DMS 273 (cell line): ENCODE data around the gene WNT3A.

Source experiments
- DNase-seq: peaks from one replicate; lab custom pipeline; 2025; ENCODE audit not compliant: unreplicated experiment; lab: John Stamatoyannopoulos, UW

WNT3A gene

DNA sequence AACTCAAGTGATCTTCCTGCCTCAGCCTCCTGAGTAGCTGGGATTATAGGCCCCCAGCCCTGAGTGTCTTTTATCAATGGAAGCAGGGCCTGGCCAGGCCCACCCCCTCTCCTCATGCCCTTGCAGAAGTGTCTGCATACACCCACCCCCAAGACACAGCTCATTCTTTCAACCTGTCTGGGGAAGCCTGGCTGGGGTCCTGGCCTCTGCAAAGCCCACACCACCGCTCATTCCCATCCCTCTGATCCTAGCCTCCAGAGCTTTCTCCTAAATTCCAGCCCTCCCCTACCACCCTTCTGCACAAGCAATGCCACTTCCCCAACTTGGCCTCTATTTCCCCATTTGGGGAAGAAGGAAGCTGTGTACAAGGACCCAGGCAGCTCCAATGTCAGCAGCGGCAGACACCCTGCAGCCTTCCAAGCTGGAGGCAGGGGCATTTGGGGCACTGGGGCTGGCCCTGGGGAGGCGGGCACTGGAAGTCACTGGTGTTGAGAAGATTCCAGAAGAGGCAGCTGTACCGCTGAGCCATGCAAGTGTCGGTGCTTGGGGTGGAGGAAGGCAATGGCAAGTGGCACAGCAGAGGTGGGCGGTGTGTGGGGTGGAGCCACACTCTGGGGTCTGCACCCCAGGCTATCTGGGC is 42.0 kb downstream of the WNT3A start:
- DNase-seq = no peak

DNA sequence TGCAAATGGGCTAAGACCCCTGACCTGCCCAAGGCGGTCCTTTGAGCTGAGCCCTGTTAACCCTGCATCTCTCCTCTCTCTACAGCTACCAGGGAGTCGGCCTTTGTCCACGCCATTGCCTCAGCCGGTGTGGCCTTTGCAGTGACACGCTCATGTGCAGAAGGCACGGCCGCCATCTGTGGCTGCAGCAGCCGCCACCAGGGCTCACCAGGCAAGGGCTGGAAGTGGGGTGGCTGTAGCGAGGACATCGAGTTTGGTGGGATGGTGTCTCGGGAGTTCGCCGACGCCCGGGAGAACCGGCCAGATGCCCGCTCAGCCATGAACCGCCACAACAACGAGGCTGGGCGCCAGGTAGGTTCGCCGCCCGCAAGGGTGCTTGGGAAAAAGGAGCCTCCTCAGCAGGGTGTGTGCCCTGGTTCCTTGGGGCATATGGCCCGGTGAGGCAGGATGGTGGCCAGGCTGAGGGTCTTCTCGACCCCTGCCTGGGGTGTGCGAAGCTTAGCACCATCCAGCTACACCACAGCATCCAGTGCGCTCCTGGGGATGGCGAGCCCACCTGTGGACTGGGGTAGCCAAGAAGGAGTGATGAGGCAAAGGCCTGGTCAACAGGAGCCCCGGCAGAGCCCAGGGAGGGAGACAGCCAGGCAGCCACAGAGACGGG is 43.9 kb downstream of the WNT3A start:
- no peak for DNase-seq

DNA sequence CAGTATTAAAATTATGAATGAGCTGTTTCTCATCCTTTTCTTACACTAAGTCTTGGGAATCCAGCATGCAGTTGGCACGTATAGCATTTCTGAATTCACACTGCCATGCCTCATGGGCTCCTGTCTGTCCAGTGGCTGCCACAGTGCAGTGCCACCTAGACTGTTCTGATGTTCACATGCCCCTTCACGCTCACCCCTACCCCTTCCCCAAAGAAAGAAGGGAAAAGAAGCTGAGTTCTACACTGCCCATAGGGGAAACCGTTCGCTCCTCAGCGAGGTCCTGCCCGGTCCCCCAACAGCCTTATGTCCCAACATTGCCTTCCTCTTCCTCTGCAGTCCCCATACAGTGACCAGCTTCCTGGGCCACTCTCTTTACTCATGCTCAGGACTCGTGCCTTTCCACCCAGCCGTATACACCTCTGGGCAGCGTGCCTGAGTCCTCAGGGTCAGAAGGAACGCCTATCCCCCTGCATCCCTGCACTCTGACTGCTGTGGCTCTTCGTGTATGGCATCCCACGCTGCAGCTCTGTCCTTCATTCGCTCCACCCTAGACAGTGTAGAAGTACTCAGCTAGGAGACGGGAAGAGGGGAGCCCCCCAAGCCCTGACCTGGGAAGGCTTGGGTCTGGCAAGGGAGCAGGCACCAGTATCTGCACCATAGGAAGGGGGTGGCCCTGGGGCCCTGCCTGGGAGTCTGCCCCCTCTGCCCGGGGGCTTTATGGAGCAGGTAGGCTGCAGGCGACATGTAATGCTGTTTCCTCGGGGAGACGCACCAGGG is 51.6 kb downstream of the WNT3A start:
- no peak for DNase-seq

DNA sequence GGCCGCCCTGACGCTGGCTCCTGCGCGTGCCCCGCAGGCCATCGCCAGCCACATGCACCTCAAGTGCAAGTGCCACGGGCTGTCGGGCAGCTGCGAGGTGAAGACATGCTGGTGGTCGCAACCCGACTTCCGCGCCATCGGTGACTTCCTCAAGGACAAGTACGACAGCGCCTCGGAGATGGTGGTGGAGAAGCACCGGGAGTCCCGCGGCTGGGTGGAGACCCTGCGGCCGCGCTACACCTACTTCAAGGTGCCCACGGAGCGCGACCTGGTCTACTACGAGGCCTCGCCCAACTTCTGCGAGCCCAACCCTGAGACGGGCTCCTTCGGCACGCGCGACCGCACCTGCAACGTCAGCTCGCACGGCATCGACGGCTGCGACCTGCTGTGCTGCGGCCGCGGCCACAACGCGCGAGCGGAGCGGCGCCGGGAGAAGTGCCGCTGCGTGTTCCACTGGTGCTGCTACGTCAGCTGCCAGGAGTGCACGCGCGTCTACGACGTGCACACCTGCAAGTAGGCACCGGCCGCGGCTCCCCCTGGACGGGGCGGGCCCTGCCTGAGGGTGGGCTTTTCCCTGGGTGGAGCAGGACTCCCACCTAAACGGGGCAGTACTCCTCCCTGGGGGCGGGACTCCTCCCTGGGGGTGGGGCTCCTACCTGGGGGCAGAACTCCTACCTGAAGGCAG is 52.3 kb downstream of the WNT3A start:
- peak; percentile 40 for DNase-seq

DNA sequence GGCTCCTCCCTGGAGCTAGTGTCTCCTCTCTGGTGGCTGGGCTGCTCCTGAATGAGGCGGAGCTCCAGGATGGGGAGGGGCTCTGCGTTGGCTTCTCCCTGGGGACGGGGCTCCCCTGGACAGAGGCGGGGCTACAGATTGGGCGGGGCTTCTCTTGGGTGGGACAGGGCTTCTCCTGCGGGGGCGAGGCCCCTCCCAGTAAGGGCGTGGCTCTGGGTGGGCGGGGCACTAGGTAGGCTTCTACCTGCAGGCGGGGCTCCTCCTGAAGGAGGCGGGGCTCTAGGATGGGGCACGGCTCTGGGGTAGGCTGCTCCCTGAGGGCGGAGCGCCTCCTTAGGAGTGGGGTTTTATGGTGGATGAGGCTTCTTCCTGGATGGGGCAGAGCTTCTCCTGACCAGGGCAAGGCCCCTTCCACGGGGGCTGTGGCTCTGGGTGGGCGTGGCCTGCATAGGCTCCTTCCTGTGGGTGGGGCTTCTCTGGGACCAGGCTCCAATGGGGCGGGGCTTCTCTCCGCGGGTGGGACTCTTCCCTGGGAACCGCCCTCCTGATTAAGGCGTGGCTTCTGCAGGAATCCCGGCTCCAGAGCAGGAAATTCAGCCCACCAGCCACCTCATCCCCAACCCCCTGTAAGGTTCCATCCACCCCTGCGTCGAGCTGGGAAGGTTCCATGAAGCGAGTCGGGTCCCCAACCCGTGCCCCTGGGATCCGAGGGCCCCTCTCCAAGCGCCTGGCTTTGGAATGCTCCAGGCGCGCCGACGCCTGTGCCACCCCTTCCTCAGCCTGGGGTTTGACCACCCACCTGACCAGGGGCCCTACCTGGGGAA is 53.0 kb downstream of the WNT3A start:
- peak; percentile 68 for DNase-seq

DNA sequence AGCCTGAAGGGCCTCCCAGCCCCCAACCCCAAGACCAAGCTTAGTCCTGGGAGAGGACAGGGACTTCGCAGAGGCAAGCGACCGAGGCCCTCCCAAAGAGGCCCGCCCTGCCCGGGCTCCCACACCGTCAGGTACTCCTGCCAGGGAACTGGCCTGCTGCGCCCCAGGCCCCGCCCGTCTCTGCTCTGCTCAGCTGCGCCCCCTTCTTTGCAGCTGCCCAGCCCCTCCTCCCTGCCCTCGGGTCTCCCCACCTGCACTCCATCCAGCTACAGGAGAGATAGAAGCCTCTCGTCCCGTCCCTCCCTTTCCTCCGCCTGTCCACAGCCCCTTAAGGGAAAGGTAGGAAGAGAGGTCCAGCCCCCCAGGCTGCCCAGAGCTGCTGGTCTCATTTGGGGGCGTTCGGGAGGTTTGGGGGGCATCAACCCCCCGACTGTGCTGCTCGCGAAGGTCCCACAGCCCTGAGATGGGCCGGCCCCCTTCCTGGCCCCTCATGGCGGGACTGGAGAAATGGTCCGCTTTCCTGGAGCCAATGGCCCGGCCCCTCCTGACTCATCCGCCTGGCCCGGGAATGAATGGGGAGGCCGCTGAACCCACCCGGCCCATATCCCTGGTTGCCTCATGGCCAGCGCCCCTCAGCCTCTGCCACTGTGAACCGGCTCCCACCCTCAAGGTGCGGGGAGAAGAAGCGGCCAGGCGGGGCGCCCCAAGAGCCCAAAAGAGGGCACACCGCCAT is 53.8 kb downstream of the WNT3A start:
- no peak for DNase-seq

DNA sequence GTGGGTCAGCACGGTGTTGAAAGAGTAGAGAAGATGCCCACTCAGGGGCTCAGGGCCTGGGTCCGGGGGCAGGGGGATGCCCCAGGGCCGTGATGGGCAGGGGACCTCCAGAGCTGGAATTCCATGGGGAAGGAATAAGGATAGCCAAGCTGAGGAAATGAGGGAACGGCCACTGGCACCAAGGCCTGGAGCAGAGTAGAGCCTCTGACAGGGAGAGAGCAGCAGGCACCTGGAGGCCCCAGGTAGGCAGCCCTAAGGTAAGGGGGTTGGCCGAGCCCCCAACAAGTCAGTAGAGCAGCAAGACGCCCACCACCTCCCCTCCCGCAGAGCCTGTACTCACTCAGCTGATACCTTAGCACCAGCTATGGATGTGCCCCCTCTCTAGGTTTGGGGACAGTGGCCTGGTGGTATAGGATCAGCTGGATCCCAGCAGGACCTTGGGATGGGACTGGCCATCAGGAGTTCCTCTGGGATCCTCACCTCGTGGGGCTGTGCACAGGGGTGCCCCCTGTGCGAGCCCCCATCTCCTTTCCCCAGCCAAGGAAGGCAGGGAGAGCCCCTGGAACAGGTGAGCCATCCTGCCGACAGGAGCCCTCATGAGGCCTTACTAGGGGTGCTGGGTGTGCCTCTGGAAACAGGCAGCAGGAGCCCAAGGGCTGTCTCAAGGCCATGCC is 54.8 kb downstream of the WNT3A start:
- DNase-seq = no peak

DNA sequence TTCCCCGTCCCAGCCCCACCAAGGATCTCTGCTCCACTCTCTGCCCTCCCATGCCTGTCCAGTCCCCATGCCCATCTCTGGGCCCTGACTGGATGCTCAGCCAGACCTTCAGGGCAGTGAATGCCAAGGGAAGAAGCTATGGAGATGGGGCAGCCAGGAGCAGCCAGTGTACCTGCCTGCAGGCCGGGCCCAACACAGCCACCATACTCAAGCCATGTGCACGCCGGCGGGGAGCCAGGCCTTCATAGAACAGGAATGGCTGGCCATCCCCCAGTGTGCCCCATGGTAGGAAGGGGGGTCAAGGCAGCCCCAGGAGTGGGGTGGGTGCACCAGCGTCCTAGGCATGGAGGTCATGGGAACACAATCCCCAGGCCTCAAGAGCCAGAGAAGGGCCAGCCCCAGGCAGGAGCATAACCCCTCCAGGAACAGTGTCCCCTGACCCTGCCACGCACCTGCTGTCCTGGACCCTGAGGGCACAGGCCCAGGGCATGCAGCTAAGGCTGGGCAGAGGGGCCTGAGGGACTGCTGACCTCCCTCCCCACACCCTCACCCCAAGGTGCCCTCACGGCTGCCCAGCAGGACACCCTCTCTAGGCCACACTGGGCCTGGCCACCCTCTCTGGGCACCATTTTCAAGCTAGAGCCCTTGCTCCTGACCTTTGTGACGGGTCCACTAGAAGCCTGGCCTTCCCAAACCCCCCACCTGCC is 55.4 kb downstream of the WNT3A start:
- no peak for DNase-seq

DNA sequence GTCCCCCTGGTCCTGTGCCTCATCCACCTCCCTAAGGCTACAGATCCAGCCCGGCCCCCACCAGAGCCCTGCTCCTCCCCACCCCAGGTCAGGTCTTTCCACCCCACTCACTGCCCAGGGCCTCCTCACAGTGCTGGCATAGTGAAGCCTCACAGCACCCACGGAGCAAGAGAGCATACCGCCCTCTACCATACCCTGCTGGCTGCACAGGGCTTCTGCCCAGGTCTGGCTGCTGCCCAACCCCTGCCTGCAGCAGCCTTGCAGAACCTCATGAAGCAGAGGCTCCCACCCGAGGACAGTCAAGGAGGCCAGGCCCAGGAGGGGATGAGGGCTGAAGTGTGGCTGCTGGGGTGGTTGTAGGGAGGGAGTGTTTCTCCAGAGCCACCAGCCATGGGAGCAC is 56.0 kb downstream of the WNT3A start:
- DNase-seq = peak; percentile 28

DNA sequence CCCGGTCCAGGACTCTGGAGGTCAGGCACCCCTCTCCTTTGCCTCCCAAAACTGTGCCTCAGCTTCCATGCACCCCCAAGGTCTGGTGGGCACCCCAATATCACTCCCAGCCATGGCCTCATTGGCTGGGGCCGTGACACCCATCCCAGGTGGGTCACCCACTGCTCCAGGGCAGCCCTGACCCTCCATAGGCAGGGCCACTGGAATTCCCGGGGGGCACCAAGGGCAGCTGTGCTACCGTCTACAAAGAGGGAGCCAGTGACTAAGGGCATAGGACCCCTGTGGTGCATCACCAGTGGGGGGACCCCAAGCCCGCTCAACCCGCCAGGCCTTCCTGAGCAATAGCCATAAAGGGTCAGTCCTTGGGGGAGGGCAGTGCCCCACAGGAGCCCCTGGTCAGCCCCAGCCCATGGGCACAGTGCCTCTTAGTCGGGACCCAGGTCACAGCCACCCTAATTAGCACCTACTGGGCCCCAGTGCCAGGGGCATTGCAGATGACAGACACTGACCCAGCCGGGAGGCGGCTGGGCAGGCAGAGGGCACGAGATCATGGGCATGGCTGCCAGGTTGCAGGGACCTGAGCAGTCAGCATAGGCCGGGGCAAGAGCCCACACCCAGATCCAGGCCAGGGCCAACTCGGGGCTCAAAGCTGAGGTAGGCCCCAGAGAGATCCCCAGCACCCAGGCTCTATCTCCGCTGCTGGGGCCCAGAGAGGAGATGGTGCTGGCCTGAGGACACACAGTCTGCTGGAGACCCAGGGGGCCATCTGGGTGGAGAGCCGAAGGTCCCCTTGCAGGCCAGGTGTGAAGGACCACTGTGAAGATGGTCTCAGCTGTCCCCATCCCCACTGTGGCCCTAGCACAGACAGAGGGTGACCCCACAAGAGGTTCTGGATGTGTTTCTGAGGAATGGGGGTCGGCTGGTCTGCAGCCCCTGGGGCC is 56.7 kb downstream of the WNT3A start:
- no peak for DNase-seq

DNA sequence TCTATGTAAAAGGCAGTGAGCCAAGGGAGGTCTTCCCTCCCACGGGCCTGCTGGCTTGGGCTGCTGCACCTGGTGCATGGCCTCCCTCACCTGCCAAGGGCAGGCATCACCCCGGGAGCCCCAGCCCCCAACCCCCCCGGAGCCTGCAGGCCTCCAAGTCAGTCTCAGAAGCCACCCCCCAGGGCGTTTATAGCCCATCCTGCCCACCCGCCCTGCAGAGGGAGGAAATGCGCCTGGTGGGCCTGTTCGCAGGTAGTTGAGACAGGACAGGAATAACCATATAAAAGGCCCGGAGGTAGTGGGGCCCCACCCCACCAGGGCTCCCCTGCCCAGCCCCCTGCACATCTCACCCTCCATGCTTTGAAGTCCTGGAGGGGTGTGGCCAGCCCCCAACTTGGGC is 57.5 kb downstream of the WNT3A start:
- DNase-seq = no peak

DNA sequence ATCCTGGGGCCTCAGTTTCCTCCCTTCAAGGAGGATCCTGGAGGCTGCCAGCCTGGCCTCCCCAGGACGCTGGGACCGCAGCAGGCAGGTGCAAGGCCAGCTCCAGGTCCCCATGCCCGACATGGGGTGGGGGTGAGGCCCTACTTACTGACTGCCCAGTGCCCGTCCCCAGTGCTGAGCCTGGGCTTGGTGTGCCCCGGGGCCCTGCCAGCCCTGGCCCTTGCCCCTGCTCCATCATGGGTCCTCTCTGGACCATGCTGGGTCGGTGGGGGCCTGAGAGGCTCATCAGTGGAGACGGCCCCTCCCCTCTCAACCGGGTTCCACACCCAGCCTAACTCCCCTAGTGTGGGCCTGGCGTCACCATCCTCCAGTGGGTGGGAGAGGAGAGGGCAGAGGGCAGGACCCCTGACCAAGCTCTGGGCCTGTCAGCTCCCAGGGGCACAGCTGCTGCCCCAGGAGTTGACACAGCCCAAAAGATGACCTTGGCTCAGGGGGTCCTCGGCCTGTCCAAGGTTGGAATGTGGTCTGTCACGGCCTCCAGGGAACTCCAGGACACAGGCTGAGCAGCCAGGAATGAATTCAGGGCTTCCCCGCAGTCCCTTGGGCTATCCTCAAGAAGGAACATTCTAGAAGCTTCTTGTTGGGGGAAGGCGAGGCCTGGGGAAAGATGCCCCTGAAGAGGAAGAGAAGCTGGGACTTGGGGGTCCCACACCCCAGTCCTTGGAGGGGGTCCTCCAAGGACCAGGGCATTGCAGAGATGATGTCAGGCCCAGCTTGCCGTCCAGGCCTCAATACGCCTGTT is 58.1 kb downstream of the WNT3A start:
- DNase-seq = no peak

DNA sequence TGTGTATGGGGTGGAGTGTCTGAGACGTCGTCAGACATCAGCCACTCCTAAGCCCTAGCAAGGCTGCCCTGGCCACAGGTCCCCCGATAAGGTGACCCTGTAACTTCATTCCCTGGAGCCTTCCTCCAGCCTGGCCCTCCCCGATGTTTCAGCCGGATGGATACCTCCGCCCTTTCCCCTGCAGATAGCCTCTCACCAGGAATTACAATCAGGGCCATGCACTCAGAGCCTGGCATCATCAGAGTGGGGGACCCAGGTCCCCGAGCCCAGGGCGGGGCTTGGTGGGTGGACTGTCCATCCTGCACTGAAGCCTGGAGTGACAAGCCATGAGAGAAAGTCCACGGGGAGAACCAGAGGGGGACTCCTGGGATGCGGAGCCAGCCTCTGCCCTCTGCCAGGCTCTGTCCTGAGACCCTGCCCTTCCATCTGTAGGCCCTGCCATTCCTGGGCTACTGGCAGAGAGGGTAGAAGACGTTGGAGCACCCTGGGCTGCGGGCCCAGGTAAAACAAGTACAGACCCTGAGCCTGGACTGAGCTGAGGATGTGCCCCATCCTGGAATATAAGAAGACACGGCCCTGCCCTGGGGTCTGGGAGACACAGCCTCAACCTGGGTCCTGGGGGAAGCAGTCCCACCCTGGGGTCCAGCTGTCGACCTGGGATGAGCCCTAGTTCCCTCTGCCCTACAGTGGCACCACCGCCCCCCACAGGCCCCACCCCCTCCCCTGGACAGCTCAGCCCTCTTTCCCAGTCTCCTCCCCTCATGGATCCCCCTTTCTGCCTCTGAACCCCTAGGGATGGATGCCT is 58.9 kb downstream of the WNT3A start:
- DNase-seq = no peak

DNA sequence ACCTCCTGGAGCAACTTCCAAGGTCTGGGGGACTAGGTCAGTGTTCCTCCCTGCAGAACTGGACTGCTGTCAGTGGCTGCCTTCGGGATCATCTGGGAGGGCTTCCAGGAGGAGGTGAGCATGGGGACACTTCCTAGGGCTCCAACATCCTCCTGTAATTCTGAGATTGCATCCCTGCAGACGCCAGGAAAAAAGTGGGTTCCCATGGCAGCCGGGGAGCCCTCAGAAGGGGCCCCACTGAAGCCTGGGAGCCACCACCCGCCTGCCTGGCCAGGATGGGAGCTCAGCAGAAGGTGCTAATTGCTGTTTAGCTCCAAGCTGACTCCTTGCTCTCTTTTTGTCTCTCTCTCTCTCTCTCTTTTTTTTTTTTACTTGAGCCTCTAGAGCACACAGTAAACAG is 59.6 kb downstream of the WNT3A start:
- no peak for DNase-seq

DNA sequence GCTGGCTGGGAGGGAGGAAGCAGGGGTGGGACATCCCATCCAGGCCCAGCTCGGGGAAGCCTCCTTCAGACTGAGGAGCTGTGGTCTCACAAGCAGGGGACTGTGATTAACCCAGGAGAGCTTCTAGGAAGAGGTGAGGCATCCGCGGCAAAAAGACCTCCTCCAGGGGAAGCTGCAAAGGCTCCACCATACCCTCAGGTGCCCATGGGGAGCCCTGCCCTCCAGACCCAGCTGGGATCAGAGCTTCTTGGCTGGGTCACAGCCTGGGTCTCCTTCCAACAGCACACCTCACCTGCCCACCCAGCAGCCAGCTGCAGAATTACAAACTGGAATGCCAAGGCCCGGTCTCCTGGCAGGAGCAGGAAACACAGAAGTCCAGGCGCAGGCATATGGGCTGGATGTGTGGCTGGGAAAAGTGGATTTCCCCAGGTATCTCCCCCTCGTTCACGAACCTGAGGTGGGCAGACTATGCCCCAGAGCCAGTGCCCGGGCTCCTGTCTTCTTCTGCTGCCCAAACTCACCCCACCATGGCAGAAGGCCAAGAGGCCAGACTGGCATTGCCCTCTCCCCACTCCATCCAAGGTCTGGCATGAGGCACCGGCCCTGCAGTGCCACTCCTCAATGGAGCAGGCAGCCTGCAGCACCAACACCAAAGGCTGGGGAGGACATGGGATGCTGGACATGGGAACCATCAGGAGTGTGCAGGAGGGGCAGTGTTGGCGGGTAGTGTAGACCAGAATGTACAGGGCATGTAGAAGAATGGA is 60.3 kb downstream of the WNT3A start:
- DNase-seq = no peak

DNA sequence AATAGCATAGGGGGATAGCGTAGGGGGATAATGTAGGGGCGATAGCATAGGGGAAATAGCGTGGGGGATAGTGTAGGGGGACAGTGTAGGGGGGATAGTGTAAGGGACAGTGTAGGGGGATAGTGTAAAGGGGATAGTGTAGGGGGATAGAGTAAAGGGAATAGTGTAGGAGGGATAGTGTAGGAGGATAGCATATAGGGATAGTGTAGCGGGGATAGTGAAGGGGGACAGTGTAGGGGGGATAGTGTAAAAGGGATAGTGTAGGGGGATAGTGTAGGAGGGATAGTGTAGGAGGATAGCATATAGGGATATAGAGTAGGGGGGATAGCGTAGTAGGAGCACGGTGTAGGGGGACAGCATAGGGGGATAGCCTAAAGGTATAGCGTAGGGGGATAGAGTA is 61.6 kb downstream of the WNT3A start:
- DNase-seq = no peak
